Stimulated activated CD4-positive, alpha-beta T cell treated with anti-CD3 and anti-CD28 coated beads, Interleukin-12 subunit alpha, Interleukin-12 subunit beta, amount 100 ng/mL, for 4 hours (primary cell): ENCODE data around the gene FOXP1.

Experiments
- DNase-seq: peaks from one replicate; pipeline ENCODE4 v3.0.0-alpha.2; 2020

Gene FOXP1

DNA sequence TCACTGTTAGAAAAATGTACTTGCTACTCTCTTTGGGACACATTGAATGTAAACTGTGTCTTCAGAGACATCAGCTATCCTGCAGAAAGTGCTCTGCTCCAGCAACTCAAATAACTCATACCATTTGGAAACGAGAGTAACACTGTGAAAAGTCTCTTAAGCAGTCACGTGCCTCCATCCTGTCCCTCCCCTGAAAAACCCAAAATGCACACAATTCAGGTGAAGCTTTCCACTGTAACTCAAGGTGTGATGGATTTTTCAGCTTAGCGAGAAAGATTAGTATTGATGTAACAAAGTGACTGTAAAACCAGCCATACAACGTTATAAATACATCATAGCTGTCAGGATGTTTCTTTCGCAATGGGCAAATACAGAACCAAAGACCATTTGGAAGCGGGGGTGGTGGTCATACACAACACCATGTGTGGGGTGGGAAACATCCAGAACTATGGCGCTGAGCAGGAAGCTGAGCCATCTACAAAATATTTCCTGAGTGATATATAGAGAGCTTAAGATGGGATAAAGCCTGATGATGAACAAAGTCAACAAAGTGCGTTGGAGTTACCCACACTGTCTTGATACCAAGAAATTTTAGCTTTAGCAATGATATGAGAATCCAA is 332.3 kb downstream of the FOXP1 start:
- DNase-seq: no peak

DNA sequence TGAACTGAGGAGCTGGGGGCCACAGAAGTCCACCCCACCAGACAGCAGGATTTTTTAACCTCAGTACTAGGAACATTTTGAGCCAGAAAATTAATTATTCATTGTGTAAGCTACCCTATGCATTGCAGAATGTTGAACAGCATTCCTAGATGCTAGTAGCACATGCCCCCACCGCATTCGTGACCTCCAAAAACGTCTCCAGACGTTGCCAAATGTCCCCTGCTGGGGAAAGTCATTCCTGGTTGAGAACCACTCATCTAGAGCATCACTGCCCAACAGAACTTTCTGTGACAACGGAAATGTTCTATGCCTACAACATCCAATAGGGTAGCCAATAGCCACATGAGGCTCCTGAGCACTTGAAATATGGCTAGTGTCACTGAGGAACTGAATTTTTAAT is 333.5 kb downstream of the FOXP1 start:
- DNase-seq: no peak

DNA sequence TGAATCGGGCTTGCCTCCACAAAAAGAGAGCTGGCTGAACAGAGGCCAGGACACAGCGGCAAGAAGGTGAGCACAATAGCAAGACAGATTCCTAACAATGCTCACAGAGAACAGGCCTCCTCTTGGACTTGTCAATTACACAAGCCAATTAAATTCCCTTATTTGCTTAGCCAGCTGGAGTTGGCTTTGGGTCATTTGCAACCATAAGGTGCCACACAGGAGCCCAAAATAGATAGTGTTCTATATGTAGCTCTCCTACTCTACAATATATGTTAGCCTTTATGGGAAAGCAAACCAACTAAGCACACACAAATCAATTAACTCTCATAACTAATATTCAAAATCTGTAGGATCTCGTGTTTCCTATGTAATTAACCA is 335.6 kb downstream of the FOXP1 start:
- DNase-seq: no peak

DNA sequence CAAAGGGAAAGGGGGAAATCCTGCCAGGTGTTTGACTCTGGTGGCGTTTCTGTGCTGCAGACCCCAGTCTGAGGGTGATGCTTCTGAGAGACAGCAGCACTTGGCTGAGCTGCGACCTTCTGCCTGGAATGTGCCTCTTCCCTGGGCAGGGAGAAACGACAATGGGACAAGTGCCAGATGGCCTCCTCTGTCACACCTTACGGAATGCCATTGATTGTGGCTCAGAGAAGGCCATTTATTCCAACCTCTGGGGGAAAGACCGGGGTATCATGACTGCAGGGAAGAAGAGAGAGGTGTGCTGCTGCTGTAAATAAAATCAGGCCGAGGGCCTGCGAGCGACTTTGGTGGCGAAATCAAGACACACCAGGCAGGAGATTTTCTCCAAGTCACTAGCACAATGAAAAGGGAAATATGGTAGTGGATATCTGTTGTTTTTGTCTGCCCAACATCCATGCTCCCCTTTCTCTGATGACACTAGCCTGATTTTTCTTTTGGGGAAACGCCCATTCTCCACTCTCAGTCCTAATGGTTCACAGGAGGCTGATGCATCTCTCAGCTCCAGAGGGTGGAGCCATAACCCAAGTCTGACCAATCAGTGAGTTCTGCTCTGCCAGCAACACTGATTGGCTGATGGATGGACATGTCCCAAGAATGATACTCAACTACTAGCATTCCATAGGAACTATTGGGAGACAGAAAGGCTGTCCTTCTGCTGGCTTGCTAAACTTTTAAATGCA is 336.1 kb downstream of the FOXP1 start:
- no peak for DNase-seq

DNA sequence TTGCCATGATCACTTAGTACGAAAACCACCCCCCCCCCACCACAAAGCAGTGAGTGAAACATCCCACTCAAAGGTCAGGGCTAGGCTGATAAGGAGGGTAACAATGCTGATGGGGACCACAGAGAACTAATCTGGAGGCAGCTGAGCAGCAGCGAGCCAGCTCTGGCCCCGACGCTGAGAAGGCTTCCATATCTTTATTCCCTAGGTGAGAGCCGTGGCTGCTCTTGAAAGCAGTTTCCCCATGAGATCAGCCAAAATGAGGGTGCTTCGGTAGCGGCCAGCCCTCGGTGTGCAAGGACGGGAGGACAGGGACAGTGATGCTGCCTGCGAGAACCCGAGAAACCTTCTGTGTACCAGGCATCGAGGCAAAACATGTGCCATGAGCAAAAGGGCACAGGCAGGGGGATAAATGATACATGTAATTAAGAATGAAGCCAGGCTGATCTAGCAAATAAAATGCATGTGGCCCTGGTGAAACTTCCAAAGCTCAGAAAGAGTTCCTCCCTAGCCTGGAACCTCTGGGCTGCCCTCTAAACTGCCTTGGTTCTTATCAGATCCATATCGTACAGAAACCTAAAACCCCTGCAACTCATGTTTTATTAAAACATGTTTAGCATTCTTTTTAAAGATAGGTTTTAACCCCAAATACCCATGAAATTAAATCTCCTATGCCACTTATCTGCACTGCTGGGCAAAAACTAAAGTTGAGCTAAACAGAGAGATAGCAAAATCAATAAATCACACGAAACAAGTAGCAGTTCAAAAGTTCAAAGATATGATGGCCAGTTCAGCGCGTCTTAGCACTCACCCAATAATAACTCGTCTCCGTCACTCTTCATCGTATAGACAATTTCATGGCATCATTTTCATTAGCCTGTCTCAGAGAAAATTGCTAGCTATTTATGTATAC is 337.3 kb downstream of the FOXP1 start:
- no peak for DNase-seq

DNA sequence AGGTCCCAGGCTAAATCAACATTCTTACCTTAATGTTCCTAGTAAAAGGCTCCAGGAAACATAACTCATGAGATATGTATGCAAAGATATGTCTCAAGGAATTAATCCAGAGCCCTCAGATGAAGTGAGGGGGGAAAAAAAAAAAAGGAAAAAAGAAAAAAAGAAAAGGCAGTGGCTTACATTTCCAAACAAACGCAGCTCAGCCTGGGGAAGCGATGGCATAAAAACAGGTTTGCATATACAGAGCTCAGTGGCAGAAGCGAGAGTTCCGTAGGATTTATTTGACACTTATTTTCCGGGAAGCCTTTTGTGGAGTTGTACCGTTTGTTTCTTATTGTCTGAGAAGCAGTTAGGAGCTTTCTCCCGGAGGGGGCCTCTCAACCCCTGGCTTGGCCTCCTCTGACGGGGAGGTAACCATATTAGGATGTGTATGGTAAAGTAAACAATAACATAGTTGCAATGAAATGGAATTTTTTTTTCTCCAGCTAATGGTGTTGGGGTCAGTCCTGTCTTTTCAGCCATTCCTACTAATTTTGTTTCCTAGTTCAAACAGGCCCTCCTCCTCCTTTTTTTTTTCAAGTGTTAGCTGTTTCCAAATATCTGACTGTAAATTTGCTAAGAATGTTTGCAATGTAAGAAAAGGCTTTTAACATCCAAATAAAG is 338.6 kb downstream of the FOXP1 start:
- DNase-seq: no peak

DNA sequence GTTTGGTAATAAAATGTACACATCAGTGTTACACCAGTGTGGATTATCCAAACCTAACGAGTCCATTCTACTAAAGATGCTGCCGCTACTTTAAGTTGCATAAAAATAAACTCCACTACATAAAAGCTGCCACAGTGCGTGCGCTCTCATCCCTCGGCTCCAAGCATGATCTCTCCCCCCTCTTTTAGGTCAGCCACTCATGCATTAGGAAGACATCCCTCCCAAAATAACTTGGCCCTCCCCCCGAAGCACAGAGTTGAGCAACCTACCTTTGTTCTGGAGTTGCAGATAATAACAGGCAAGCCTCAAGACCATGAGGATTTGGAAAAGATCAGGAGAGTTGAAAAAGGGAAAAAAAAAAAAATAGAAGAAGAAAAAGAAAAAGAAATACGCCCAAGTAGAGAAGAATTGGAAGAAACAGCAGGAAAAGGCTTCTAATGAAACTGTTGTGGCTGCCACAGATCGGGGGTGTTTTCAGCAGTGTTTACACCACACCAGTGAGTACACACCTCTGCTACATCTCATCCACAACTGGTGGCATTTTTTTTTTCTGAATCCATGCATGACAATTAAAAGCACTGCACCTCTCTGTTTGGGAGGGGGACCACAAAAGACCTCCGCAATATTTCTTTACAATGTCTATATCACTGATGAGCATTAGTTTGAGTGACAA is 339.2 kb downstream of the FOXP1 start:
- DNase-seq: no peak

DNA sequence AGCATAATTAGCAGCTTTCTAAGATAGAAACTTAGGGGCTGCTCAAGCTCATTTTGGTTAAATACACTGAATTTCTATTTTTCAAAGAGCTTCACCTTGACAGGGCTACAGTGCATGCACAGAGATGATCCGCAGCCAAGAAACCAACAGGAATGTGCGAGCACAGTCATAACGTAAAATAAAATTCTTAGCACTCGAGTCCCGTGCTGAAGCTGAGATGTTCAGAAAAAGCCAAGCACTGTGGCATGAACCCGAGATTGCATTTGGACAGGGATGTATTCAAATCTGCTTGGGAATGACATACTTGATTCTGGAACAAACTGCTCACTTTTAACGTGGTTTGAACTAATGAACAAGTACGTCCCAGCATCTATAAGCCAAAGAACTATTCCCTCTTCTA is 340.3 kb downstream of the FOXP1 start:
- no peak for DNase-seq

DNA sequence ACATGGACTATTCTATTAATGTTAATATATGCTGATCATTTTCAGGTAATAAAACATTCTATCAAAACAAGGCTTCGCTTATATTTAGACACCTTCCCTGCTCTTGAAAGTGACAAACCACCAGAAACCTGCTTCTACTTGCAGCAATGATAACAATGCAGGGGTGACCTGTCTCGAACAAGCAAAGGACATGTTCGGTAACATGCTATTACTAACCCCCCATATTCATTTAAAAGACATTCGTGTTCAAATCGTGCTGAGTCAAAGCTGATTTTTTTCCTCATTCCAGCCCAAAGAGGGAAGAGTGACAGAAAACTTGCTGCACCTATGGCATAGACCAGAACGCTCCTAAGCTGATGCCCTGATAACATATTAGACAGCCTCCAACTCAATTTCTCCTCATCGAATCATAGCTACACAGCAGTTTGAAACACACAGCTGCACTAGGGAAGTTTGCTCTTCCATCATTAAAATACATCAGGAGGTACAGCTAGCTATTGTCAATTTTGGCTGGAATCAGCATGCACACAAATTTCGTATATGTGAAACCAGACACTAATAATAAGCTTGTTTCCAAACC is 341.5 kb downstream of the FOXP1 start:
- no peak for DNase-seq

DNA sequence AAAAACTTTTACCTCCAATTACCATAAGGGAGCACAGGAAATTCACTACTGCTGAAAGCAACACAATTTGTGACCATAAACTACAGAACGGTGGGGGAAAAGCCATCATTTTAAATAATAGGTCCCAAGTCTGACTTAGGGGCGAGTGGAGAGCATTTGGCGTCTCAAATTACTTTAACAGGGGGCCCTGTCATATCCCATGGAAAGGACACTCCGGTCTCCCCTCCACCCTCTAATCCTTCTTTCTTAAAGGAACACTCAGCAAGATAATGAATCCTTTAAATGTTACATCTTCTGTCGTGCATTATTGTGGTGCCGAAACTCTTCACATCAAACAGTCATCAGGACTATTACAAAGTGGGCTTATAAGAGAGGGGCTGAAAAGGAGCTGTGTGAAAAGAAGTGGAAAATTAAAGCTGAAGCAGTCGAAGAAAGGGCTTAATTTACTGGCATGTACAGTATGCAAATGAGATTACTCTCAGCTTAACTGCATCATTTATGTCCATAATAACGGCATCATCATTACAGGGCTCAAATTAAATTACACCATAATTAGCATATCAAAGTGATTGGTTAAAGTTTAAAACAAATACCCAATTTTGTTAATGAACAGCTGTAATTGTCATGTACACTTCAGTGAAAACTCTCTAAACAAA is 342.2 kb downstream of the FOXP1 start:
- DNase-seq: no peak

DNA sequence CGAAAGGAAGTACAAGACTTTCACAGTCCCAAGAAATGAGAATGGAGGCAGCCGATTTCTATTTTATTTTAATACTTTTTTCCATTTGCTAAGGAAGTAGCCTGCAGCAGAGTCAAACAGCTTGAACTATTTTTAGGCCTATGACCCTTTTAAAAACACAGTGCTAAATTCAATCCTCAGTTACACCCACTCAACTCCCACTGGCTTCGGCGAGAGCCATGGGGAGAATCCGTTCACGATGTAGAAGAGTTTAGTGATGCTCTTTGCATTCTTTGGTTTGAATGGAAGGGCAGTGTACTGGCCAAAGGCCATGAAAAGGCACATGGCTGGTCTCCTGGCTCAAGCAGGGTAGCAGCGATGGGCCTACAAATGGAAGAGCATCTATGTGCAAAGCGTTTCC is 343.5 kb downstream of the FOXP1 start:
- no peak for DNase-seq

DNA sequence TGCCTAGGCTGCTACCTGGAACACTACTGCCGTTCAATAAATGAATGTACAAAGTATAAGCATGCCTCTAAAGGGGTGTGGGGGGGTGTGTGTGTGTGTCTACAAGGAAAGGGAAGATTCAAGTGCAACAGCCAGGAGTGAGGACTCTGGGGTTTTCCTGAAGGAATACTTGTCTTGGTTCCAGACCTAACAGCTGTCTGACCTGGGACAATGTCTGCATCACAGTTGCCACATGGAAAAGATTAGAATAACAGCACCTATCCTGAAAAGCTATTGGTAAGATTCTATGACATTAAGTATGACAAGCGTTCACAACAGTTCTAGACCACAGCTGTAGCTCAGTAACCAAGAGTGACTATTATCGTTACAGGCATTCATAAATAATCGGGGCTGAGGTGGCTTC is 345.2 kb downstream of the FOXP1 start:
- no peak for DNase-seq

DNA sequence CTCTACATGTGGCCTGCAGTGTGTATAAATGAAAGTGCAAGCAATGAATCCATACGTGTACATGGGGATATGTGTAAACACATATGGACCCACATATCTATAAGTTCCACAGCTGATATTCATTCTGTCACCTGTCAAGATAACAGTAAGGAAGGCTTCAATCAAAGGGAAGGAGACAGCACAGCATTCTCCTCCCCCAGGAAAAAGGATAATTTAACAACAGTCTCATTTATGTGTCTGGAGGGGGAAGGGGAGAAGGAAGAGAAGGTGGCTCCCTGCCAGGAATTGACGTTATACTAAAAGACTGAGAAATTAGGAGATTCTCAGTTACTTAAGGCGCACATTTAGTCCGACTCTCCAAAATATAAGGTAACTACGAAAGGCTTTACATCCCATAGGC is 345.9 kb downstream of the FOXP1 start:
- DNase-seq: no peak

DNA sequence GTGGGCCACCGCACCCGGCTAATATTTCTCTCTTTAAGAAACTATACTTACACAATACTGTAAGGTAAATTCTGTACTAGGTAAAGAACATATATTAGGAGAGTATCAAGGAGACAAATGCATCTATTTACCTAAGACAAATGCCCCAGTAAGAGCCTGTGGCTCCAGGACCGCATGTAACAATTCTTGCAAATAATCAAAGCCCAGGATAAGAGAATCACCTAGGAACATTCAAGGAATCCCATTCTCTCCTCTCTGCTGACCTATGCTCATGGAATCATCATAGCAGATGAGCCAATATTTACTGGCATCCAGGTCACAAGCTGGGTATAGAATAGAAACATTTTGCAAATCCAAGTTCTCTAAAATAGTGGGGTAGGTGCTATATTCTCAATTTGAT is 347.7 kb downstream of the FOXP1 start:
- no peak for DNase-seq

DNA sequence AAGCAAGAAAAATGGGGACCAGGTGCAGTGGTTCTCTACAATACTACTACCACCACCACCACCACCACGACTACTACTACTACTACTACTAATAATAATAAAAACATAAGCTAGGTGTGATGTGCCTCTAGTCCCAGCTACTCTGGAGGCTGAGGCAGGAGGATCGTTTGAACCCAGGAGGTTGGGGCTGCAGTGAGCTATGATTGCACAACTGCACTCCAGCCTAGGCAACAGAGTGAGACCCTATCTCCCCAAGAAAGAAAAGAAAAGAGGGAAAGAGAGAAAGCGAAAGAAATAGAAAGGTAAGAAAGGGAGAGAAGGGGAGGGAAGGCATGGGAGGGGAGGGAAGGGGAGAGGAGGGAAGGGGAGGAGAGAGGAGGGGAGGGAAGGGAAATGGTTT is 350.6 kb downstream of the FOXP1 start:
- no peak for DNase-seq

DNA sequence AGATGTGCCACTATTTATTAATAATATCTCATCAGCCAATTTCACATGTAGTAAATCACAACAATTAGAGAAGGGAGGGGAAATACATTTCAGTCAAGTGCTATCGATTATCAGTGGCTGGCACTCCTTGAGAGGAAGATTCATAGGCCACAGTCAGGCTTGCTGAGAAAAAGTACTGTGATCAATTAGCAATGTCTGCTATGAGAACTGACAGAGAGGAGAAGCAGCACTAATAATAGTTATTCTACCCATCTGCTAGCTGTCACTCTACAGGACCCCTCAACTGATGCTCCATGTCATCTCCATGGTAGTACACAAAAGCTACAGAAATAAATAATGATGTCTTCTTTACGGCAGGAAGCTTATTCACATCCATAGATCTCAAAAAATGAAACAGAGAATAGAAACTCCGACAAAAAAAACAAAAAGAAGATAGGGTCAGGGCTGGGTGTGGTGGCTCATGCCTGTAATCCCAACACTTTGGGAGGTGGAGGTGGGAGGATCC is 351.3 kb downstream of the FOXP1 start:
- no peak for DNase-seq

DNA sequence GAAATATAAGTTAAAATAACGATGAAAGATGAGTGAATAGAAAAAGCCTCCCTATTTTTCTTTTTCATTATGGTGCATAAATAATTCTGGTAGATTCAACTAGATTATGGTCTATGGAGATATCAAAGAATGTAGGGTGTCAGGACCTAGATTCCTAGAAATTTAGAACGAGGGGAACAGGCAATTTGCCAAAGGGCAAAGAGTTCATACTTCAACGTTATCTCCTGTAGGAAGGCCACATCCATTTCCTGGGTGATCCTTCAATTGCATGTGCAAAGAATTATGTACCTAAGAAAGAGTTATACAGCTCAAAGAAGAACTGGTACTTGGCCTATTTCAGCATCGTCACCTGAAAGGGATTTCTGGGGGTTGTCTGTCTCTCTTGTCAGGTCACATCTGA is 351.8 kb downstream of the FOXP1 start:
- no peak for DNase-seq

DNA sequence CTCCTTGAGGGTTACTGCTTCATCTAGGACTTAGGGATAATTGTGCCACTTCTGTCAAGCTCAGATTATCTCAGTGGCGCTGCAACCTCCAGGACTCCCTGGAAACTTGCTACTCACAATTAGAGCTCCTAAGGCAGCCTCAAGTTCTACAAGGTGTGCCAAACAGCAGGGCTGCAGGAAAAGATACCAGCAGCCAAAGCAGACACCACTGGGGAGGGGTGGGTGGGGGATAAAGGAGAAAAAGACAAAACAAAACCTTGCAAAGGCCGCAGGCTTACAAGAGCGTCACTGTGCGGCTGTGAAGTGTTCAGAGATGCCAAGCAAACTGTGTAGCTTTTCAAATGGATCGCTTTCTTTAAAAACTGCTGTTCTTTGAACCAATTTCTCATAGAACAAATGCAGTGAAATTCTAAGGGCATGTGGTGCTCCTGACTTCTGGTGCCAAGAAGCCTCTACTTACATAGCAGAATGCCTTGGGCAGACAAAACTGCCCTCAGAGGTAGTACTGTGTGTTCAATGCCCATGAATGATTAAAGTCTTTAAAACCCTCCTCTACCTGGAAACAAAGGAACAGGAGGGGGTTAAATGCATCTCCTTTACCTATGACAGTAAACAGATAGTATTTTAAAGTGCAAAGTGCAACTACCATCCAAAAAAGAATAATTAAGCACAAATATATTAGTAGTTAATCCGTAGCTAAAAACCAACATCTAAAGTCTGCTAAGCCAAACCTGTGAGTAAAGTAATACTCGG is 353.4 kb downstream of the FOXP1 start:
- DNase-seq: no peak

DNA sequence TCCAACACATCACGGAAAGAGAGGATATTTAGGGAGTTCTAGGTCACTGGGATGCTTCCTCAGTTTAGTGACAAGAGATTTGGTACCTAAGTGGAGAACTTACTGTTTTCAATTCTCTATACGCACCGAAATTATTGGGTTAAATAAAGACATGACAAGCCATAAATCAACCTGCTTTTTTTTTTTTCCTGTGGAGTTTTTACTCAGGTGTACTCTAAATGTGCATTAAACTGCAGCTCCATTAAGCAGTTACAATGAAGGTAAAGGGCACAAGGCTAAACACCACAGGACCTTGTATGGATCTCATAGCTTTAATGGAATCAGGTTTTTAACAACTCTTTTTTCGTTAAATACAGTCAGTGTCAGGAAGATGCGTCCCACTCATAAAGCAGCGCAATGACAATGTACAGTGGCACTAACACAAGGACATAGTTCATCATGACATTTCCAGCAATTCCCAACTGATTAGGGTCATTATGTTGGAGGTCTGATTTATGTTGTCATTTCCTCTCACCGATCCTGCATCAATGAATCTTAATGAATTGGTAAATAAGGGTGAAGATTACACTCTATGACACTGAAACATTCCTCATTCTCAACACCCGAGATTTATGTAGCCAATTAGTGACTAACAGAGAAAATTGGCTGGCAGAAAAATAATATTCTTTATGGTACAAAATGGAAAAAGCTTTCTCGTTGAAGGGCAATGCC is 355.2 kb downstream of the FOXP1 start:
- no peak for DNase-seq

DNA sequence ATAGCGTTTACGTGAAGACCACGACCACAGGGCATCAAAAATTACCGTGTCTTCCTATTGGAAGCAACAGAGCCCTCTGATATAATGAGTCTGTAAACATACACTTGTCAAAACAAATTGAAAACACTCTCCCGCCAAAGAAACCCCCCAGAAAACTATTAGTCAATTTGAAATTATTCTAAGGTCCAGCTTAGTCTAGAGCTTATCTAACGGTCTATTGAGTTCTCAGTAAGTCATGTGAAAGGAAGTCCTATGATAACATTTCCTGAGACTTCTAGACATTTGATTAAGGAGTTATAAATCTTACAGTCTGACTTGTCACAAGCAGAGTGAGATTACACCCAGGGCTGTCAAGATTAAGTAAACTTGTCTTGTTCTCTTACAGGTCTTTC is 356.3 kb downstream of the FOXP1 start:
- no peak for DNase-seq
